ENCODE measurements around the gene TBXAS1. TPM values are rescaled to one million over a fixed set of nuclear protein-coding genes. Genes with fewer than 3 reads are reported as not detected.

TBXAS1 gene
- total and polyA plus RNA-seq, 2 donors (not counting 3 experiments of a cell fraction or from before 2014, with no cell fraction given): 2.1 to 4.3 TPM

- intact Hi-C loops (cut with micrococcal nuclease): no loop called here
- H4K20me1 ChIP-seq (replicated peaks; ENCODE audit: control insufficient read depth, extremely low read depth, insufficient read depth, low read length): no peaks in the 10 kb centered on the region
- CTCF ChIA-PET: interaction anchor here (0.6 to 1.7 kb wide), 3 partner anchors 17 to 24 kb away, joined by 3 to 6 read pairs (median 3); no protein-coding TSS in a partner anchor
- H3K4me3 ChIP-seq (replicated peaks in 1 of 3; ENCODE audit: insufficient read depth in 1 of 3, low read depth in 1 of 3, low read length in 3 of 3): no peak overlapping the region
- no peaks in the 10 kb centered on the region for H3K27me3 ChIP-seq (ENCODE audit: control insufficient read depth in 2 of 2, insufficient read depth in 2 of 2, low read length in 2 of 2)
- POLR2A ChIA-PET: no interaction called here
- dilution Hi-C loops (cut with MboI; ENCODE audit: extremely low pct_ligation_motif_present, low sequenced_read_pairs): no loop called here
- no peak overlapping the region for H3K9ac ChIP-seq (replicated peaks; ENCODE audit: extremely low read depth, insufficient read depth, low read length)
- peak overlapping the region; percentile 10 for H3K27ac ChIP-seq (ENCODE audit: insufficient read depth, low read depth, low read length)
- H3K4me1 ChIP-seq (ENCODE audit: control insufficient read depth, extremely low read depth, insufficient read depth, low read length): peaks cover 42% of the 10 kb centered on the region
- BruUV-seq (replicated peaks): no TSS peak
- H3K79me2 ChIP-seq (ENCODE audit: control insufficient read depth, insufficient read depth, low read length): peaks cover 34% of the 10 kb centered on the region
- peaks cover 6 to 16% of the 10 kb centered on the region in 2 experiments for H3K36me3 ChIP-seq (ENCODE audit: control insufficient read depth in 2 of 2, extremely low read depth in 1 of 2, insufficient read depth in 2 of 2, low read length in 2 of 2)
- no peak for TF ChIP-seq MYC (IDR thresholded peaks at IDR 0.05; ENCODE audit: low read depth, low read length)
- TF ChIP-seq GATA2 (IDR thresholded peaks at IDR 0.05; ENCODE audit: insufficient read depth, insufficient read length, low read depth, low read length): no peak
- no peak for TF ChIP-seq CTCF (IDR thresholded peaks at IDR 0.05; ENCODE audit: extremely low read depth in 1 of 2, insufficient read depth in 1 of 2, low read depth in 1 of 2, low read length in 2 of 2)
- TF ChIP-seq JUN (IDR thresholded peaks at IDR 0.05; ENCODE audit: borderline replicate concordance, insufficient read depth, insufficient read length, low read depth): no peak
- no peak for TF ChIP-seq POLR2A (IDR thresholded peaks at IDR 0.05; ENCODE audit: low read depth, low read length)
- no peak for TF ChIP-seq MAX (IDR thresholded peaks at IDR 0.05; ENCODE audit: insufficient read depth, insufficient read length)
- TF ChIP-seq EZH2 (IDR thresholded peaks at IDR 0.05; ENCODE audit: borderline replicate concordance, low read depth, low read length, severe bottlenecking): no peak
- peak; percentile 85 for TF ChIP-seq FOS (IDR thresholded peaks at IDR 0.05; ENCODE audit: borderline replicate concordance, insufficient read depth, low read length)
- FAIRE-seq: peak; percentile 68
- DNase-seq (ENCODE audit: low read depth, low spot score): peak; percentile 32
- H3K9me3 ChIP-seq (replicated peaks; ENCODE audit: control insufficient read depth, insufficient read depth, low read length): no peaks in the 10 kb centered on the region
- H2AFZ ChIP-seq (ENCODE audit: low read depth, low read length): no peak overlapping the region
- H3K4me2 ChIP-seq (ENCODE audit: insufficient read depth, low read length): peak overlapping the region; percentile 10
- no peaks in the 10 kb centered on the region for H3K9me1 ChIP-seq (replicated peaks; ENCODE audit: control insufficient read depth, extremely low read depth, insufficient read depth, low read length)
Observed at GRCh38 chr7:140035400-140036223, 206.5 kb downstream of the TBXAS1 start.
